ENCODE data around the gene CRY2. TPM values are rescaled to one million over a fixed set of nuclear protein-coding genes. Genes with fewer than 3 reads are reported as not detected.

CRY2 gene
- total and polyA plus RNA-seq, 2 donors (not counting 1 experiment from before 2014, with no cell fraction given) = 8.3 to 21.5 TPM

DNA sequence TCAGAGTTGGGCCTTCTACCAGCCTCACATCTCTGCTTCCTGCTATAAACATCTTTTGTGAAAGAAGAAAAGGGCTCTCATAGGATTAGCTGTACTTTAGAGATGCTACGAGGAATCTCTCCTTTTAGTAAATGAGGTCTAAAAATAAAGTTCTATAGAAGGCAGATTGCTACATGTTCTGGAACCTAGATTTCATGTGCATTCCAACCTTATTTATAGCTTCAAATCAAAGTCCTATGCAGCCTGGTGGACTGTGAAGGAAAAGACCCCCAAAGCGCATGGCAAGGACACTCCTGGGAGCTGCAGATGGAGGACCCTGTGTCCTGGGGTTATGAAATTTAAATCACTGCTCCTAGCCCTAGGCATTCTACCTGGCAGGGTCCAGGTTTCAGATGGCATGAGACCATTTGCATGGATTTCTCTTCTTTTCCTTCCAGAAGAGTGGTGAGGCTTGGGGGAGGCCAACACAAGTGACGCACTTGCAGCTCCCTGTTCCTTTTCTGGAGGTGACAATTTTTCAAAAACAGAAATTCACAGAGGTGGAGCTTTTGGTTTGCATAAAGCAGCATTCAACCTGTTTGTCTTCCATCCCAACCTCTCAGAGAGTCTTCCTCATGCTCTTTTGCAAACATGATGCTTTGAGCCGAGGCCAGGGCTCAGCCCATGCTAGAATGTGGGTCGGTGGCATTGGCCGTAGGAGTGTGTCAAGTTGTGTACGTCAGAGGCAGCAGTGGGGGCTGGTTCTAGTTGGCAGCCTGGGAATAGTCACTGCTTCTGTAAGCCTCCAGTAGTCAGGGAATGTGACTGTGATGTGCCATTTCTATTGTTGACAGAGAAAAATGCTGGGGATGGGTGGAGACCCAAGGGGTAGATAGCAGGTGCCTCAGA is 6.3 kb downstream of the CRY2 start:
- no peaks in the 10 kb centered on the region for H4K20me1 ChIP-seq (ENCODE audit: control insufficient read depth, extremely low read depth, insufficient read depth, low read length)
- H3K4me2 ChIP-seq (ENCODE audit: extremely low read depth, insufficient read depth, low read length) = no peak overlapping the region
- H3K9me3 ChIP-seq (ENCODE audit: control insufficient read depth, insufficient read depth, low read depth, low read length) = no peaks in the 10 kb centered on the region
- DNase-seq (ENCODE audit: low read depth in 2 of 2) = no peak
- H3K27ac ChIP-seq (ENCODE audit: insufficient read depth, low read length) = no peak overlapping the region
- H3K4me1 ChIP-seq (ENCODE audit: control insufficient read depth, extremely low read depth, insufficient read depth, low read length) = peaks cover 18% of the 10 kb centered on the region
- no peaks in the 10 kb centered on the region for H3K27me3 ChIP-seq (ENCODE audit: control insufficient read depth, insufficient read depth, low read length)
- H3K79me2 ChIP-seq (ENCODE audit: control insufficient read depth, insufficient read depth, low read length) = peaks cover 34% of the 10 kb centered on the region
- no peak overlapping the region for H3K9ac ChIP-seq (ENCODE audit: insufficient read depth, low read length)
- TF ChIP-seq EZH2 (IDR thresholded peaks at IDR 0.05; ENCODE audit: low read length, missing control alignments) = no peak
- TF ChIP-seq, protein P1, sequence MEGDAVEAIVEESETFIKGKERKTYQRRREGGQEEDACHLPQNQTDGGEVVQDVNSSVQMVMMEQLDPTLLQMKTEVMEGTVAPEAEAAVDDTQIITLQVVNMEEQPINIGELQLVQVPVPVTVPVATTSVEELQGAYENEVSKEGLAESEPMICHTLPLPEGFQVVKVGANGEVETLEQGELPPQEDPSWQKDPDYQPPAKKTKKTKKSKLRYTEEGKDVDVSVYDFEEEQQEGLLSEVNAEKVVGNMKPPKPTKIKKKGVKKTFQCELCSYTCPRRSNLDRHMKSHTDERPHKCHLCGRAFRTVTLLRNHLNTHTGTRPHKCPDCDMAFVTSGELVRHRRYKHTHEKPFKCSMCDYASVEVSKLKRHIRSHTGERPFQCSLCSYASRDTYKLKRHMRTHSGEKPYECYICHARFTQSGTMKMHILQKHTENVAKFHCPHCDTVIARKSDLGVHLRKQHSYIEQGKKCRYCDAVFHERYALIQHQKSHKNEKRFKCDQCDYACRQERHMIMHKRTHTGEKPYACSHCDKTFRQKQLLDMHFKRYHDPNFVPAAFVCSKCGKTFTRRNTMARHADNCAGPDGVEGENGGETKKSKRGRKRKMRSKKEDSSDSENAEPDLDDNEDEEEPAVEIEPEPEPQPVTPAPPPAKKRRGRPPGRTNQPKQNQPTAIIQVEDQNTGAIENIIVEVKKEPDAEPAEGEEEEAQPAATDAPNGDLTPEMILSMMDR (conservative IDR thresholded peaks at IDR 0.05 in 1 of 2, IDR thresholded peaks at IDR 0.05 in 1 of 2; ENCODE audit: low read depth in 1 of 2, low read length in 2 of 2) = no peak
- no peak overlapping the region for H3K4me3 ChIP-seq (replicated peaks in 1 of 4; ENCODE audit: control extremely low read depth in 1 of 4, insufficient read depth in 1 of 4, low read depth in 3 of 4, low read length in 4 of 4)
- peaks cover 4% of the 10 kb centered on the region for H3K36me3 ChIP-seq (ENCODE audit: control insufficient read depth, insufficient read depth, low read length)
- H2AFZ ChIP-seq (ENCODE audit: low read length) = no peak overlapping the region

DNA sequence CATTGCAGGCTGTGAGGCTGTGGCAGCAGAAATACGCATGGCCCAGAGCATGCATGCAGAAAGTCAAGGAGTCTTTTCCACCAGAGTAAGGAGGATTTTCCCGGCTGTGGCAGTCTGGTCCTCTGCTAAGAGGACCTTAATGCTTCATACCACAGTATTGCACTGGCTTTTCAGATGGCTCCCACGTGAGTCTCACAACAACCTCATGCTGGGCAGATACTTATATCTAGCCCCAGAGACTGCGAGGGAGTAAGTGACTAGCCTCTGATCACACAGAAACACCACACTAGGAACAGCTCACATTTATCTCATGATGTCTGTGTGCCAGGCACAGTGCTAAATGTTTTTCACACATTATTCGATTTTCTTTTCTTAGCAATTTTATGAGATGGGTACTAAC is 8.0 kb downstream of the CRY2 start:
- no peak for DNase-seq (ENCODE audit: low read depth in 2 of 2)
- no peak for TF ChIP-seq EZH2 (IDR thresholded peaks at IDR 0.05; ENCODE audit: low read length, missing control alignments)
- TF ChIP-seq, protein P1 (conservative IDR thresholded peaks at IDR 0.05 in 1 of 2, IDR thresholded peaks at IDR 0.05 in 1 of 2; ENCODE audit: low read depth in 1 of 2, low read length in 2 of 2) = no peak
- Histone ChIP-seq H2AFZ (ENCODE audit: low read length) (no peak overlapping the region), H4K20me1 (ENCODE audit: control insufficient read depth, extremely low read depth, insufficient read depth, low read length) (no peaks in the 10 kb centered on the region), H3K36me3 (ENCODE audit: control insufficient read depth, insufficient read depth, low read length) (peaks cover 7% of the 10 kb centered on the region), H3K9ac (ENCODE audit: insufficient read depth, low read length) (no peak overlapping the region), H3K9me3 (ENCODE audit: control insufficient read depth, insufficient read depth, low read depth, low read length) (no peaks in the 10 kb centered on the region), H3K79me2 (ENCODE audit: control insufficient read depth, insufficient read depth, low read length) (peaks cover 23% of the 10 kb centered on the region), H3K27ac (ENCODE audit: insufficient read depth, low read length) (no peak overlapping the region), H3K4me2 (ENCODE audit: extremely low read depth, insufficient read depth, low read length) (no peak overlapping the region), H3K4me1 (ENCODE audit: control insufficient read depth, extremely low read depth, insufficient read depth, low read length) (peaks cover 27% of the 10 kb centered on the region), H3K27me3 (ENCODE audit: control insufficient read depth, insufficient read depth, low read length) (no peaks in the 10 kb centered on the region), H3K4me3 (replicated peaks in 1 of 4; ENCODE audit: control extremely low read depth in 1 of 4, insufficient read depth in 1 of 4, low read depth in 3 of 4, low read length in 4 of 4) (no peak overlapping the region)

DNA sequence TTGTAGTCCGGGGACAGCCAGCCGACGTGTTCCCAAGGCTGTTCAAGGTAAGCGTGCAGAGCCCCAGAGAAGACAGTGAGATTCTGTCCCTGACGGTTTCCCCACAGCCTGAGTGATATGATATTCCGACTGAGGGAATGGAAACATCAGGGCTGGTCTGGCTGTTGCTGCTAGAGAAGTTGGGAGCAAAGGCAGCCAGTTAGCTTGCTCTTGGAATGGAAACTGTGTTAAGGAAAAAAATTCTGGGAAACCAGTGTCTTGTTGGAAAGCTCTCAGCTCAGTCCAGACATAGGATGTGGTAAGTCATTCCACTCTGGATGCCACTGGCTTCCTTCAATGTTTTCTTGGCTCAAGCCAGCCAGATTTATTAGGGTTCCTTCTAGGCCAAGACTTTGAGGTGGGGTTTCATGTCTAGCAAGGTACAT is 8.8 kb downstream of the CRY2 start:
- Histone ChIP-seq H3K4me2 (ENCODE audit: extremely low read depth, insufficient read depth, low read length) (no peak overlapping the region), H3K9me3 (ENCODE audit: control insufficient read depth, insufficient read depth, low read depth, low read length) (no peaks in the 10 kb centered on the region), H3K9ac (ENCODE audit: insufficient read depth, low read length) (no peak overlapping the region), H3K4me1 (ENCODE audit: control insufficient read depth, extremely low read depth, insufficient read depth, low read length) (peaks cover 31% of the 10 kb centered on the region), H3K36me3 (ENCODE audit: control insufficient read depth, insufficient read depth, low read length) (peaks cover 8% of the 10 kb centered on the region), H4K20me1 (ENCODE audit: control insufficient read depth, extremely low read depth, insufficient read depth, low read length) (no peaks in the 10 kb centered on the region), H2AFZ (ENCODE audit: low read length) (no peak overlapping the region), H3K27ac (ENCODE audit: insufficient read depth, low read length) (peak overlapping the region; percentile 93), H3K79me2 (ENCODE audit: control insufficient read depth, insufficient read depth, low read length) (peaks cover 17% of the 10 kb centered on the region), H3K27me3 (ENCODE audit: control insufficient read depth, insufficient read depth, low read length) (no peaks in the 10 kb centered on the region), H3K4me3 (replicated peaks in 1 of 4; ENCODE audit: control extremely low read depth in 1 of 4, insufficient read depth in 1 of 4, low read depth in 3 of 4, low read length in 4 of 4) (no peak overlapping the region)
- TF ChIP-seq, protein P1 (conservative IDR thresholded peaks at IDR 0.05 in 1 of 2, IDR thresholded peaks at IDR 0.05 in 1 of 2; ENCODE audit: low read depth in 1 of 2, low read length in 2 of 2) = no peak
- TF ChIP-seq EZH2 (IDR thresholded peaks at IDR 0.05; ENCODE audit: low read length, missing control alignments) = no peak
- DNase-seq (ENCODE audit: low read depth in 2 of 2) = peak; percentile 33 to 85

Measured in fibroblast of lung (primary cell).